ENCODE data around the gene PPP1R14D.

Gene PPP1R14D, protein sequence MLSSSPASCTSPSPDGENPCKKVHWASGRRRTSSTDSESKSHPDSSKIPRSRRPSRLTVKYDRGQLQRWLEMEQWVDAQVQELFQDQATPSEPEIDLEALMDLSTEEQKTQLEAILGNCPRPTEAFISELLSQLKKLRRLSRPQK

DNA sequence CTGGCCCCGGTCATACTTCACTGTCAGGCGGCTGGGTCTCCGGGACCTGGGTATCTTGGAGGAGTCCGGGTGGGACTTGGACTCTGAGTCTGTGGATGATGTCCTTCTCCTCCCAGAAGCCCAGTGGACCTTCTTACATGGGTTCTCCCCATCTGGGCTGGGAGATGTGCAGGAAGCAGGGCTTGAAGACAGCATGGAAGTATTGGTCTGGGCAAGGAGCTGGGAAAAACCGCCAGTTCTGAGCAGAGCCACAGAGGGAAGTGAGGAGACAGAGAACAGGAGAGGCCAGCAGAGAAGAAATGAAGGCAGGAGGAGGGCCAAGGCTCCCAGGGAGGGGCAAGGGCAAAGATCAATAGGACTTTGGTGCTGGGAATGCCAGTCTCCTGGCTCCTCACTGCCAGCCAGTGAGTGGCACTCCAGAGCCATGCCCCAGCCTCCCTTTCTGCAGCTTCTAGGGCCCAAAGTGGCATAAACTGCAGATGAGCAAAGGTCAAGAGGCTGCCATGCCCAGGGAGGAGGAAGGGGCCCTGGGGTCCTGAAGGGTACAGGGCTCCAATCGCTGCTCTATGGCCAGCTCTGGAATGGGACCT is at the start of gene PPP1R14D:
Gene PPP1R14D, minus strand, starts transcription at position 262 of the 590 bp plus-strand sequence. Its CDS starts 67 bp downstream, at position 195.
- H3K36me3 ChIP-seq (ENCODE audit: control insufficient read depth, insufficient read depth, low read length), result no peaks in the 10 kb centered on the region
- H3K9ac ChIP-seq (ENCODE audit: low read depth, low read length), result no peak within 1 kb of the TSS

DNA sequence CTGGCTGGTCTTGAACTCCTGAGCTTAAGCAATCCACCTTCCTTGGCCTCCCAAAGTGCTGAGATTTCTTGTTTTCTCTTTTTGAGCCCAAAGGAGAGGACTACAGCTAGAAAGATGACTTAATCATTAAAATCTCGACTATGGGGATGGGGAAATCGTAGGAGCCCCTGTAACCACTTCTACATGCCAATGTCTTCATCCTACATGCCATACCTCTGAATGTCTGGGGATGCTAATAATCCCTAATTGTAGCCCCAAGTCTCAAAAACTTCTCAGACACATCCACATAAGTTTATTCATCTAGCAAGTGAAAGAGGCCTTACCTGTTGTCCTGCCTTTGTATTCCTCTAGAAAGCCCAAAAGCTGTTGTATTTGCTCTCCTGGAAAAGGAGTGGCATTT is 49.2 kb upstream of the PPP1R14D start:
- H3K4me1 ChIP-seq (ENCODE audit: control insufficient read depth, insufficient read depth, low read length), result peaks cover 8% of the 10 kb centered on the region
- H3K27me3 ChIP-seq (ENCODE audit: control insufficient read depth, insufficient read depth, low read length), result no peaks in the 10 kb centered on the region
- no peak overlapping the region for H3K9ac ChIP-seq (ENCODE audit: low read depth, low read length)
- H3K4me3 ChIP-seq (ENCODE audit: low read depth, low read length), result no peak overlapping the region
- H3K27ac ChIP-seq (ENCODE audit: low read depth, low read length), result no peak overlapping the region
- H3K9me3 ChIP-seq (ENCODE audit: control insufficient read depth, insufficient read depth, low read length), result no peaks in the 10 kb centered on the region
- no peaks in the 10 kb centered on the region for H3K36me3 ChIP-seq (ENCODE audit: control insufficient read depth, insufficient read depth, low read length)

More for the DNA sequence above, at the start of gene PPP1R14D:
- H3K4me1 ChIP-seq (ENCODE audit: control insufficient read depth, insufficient read depth, low read length), result no peaks in the 10 kb centered on the region
- H3K9me3 ChIP-seq (ENCODE audit: control insufficient read depth, insufficient read depth, low read length), result no peaks in the 10 kb centered on the region
- no peaks in the 10 kb centered on the region for H3K27me3 ChIP-seq (ENCODE audit: control insufficient read depth, insufficient read depth, low read length)
- no peak within 1 kb of the TSS for H3K27ac ChIP-seq (ENCODE audit: low read depth, low read length)
- H3K4me3 ChIP-seq (ENCODE audit: low read depth, low read length), result no peak within 1 kb of the TSS

DNA sequence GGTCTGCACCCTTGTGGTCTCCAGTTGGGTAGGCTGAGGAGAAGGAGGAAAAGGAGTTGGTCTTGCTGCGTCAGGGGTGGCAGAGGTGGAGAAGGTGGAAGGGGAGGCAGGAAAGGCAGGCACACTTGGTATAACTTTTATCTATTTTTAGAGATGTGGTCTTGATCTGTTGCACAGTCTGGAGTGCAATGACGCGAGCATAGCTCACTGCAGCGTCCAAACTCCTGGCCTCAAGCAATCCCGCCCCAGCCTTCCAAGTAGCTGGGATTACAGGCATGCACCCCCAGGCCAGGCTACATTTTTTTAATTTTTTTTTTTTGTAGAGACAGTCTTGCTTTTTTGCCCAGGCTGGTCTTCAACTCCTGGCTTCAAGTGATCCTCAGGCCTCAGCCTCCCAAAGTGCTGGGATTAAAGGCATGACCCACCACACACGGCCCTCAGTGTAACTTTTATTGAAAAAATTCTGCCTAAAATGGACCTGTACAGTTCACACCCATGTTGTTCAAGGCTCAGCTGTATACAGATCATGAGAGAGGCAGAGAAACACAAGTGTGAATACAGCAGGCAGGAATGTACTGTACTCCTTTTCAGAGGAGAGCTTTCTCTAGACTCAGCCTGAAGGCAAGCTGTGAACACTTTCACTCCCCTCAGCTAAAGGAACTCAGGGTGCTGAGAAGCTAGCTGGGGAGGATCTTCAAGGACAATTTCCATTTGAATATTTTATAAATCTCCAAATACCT is 47.7 kb upstream of the PPP1R14D start:
- peaks cover 21% of the 10 kb centered on the region for H3K4me1 ChIP-seq (ENCODE audit: control insufficient read depth, insufficient read depth, low read length)
- no peaks in the 10 kb centered on the region for H3K27me3 ChIP-seq (ENCODE audit: control insufficient read depth, insufficient read depth, low read length)
- no peak overlapping the region for H3K27ac ChIP-seq (ENCODE audit: low read depth, low read length)
- no peaks in the 10 kb centered on the region for H3K9me3 ChIP-seq (ENCODE audit: control insufficient read depth, insufficient read depth, low read length)
- H3K4me3 ChIP-seq (ENCODE audit: low read depth, low read length), result no peak overlapping the region
- no peak overlapping the region for H3K9ac ChIP-seq (ENCODE audit: low read depth, low read length)
- no peaks in the 10 kb centered on the region for H3K36me3 ChIP-seq (ENCODE audit: control insufficient read depth, insufficient read depth, low read length)

DNA sequence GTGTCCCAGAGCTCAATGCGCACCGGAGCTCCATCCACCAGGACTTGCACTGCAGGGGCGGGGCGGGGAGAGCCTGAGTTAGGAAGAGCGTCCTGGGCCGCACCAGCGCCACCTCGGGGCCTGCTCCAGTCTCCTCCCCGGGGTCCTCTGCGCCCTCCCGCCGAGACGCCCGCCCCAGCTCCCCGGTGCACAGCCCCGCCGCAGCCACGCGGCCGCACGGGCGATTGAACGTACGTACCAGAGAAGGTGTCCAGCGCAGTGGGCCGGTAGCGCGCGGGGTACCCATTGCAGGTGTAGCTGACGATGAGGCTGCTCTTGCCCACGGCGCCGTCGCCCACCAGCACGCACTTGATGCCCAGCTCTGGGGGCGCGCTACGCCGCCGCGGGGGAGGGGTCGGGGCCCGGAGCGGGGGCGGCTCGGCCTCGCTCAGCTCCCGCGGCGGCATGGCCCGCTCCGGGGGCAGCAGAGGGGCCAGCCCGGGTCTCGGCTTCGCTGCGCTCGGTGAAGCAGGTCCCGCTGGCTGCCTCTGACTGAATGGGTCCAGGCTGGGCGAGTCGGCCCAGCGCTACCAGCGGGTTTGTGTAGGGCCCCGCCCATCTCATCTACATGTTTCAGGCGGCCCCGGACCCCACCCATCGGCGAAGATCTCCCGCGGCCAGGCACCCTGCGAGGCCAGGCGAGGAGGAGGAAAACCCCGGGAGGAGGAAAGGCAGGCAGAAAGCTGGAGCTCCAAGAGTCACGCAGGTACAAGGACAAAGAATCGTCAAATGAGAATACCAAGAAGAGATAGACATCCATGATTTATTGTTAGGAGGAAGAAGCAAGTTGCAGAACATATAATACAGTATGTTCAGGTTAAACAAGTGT is 45.4 kb upstream of the PPP1R14D start, which contains the start of gene RHOV:
Gene RHOV, minus strand, starts transcription at position 541 of the 868 bp plus-strand sequence. Its CDS starts 95 bp downstream, at position 446.
- Histone ChIP-seq H3K4me1 (ENCODE audit: control insufficient read depth, insufficient read depth, low read length) (peaks cover 21% of the 10 kb centered on the region), H3K27me3 (ENCODE audit: control insufficient read depth, insufficient read depth, low read length) (no peaks in the 10 kb centered on the region), H3K9ac (ENCODE audit: low read depth, low read length) (peak within 1 kb of the TSS; percentile 39; the same call in 1 of the 2 replicates), H3K27ac (ENCODE audit: low read depth, low read length) (no peak within 1 kb of the TSS), H3K4me3 (ENCODE audit: low read depth, low read length) (peak within 1 kb of the TSS; percentile 79), H3K36me3 (ENCODE audit: control insufficient read depth, insufficient read depth, low read length) (no peaks in the 10 kb centered on the region), H3K9me3 (ENCODE audit: control insufficient read depth, insufficient read depth, low read length) (no peaks in the 10 kb centered on the region)

DNA sequence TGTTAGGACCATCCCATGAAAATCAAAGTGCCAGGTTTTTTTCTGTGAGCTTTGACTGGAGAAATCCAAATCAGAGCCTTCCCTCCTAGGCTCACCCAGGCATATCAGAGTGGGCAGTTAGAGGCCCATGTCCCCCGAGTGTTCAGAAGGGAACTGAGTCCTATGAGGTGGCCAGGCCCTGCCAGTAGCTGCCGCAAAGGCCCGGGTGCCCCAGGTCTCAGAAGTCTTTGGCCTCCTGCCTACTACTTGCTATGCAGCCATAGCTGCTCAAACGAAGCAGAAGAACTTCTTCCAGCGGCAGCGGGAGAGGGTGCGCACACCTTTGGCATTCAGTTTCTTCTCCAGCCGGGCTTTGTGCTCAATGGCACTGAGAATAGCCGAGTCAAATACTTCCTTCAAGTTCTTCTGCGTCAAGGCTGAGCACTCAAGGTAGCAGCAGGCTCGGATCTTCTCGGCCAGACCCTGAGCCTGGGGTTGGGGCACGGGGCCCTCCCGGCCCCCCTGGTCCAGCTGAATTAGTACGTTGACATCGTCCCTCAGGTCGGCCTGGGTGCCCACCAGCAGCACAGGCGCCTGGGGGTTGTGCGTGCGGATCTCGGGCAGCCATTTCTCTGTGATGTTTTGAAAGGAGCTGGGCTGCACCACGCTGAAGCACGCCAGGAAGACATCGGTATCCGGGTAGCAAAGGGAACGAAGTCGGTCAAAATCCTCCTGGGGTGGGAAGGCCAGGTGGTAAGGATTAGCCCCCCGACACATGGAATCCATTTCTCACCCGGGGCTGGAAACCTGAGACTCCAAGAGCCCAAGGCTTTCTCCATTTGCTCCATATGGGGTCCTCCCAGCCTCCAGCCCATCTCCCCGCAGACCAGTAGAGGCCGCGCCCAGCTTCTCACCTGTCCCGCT is 44.5 kb upstream of the PPP1R14D start:
- H3K9ac ChIP-seq (ENCODE audit: low read depth, low read length), result no peak overlapping the region
- H3K27ac ChIP-seq (ENCODE audit: low read depth, low read length), result no peak overlapping the region
- no peaks in the 10 kb centered on the region for H3K9me3 ChIP-seq (ENCODE audit: control insufficient read depth, insufficient read depth, low read length)
- H3K4me1 ChIP-seq (ENCODE audit: control insufficient read depth, insufficient read depth, low read length), result peaks cover 21% of the 10 kb centered on the region
- H3K4me3 ChIP-seq (ENCODE audit: low read depth, low read length), result peak overlapping the region; percentile 79
- no peaks in the 10 kb centered on the region for H3K36me3 ChIP-seq (ENCODE audit: control insufficient read depth, insufficient read depth, low read length)
- no peaks in the 10 kb centered on the region for H3K27me3 ChIP-seq (ENCODE audit: control insufficient read depth, insufficient read depth, low read length)

DNA sequence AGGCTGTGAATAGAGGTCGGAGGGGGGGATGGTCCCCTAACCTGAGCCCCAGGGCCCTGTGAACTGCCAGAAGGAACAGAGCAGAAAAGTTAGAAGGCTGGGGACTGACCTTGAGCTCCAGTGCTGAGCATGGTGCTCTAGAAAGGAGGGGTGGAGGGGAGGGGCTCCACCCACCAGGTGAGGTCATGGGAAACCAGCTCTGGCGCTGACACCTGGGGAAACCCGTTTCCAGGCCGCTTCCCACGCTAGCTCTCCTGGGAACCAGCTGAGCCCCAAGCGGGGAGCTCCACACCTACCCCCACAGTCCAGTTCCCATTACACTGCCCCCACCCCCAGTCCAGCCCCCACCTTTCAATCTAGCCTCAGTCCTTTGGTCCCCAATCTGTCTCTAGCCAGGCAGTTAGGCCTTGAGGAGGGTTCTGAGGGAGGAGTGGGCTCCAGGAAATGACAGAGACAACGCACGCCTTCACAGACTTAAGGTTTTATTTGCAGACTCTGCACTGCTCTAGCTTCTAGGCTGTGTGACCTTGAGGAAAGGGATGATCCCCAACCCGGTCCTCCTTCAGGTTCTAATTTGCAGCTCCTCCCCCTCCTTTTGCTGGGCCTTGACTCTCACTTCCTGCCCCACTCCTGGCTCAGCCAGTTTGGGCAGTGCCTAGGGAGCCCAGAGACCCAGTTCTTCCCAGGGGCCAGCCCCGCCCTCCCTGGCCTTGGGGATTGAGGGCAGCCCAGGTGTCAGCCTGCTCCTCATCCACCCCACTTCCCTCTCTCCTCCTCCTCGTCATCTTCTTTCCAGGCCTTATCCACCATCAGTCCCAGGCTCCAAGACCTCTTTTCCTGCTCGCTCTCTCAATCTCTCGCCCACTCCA is 43.5 kb upstream of the PPP1R14D start:
- H3K27ac ChIP-seq (ENCODE audit: low read depth, low read length), result peak overlapping the region; percentile 66
- H3K9ac ChIP-seq (ENCODE audit: low read depth, low read length), result no peak overlapping the region
- peaks cover 21% of the 10 kb centered on the region for H3K4me1 ChIP-seq (ENCODE audit: control insufficient read depth, insufficient read depth, low read length)
- H3K4me3 ChIP-seq (ENCODE audit: low read depth, low read length), result no peak overlapping the region
- H3K9me3 ChIP-seq (ENCODE audit: control insufficient read depth, insufficient read depth, low read length), result no peaks in the 10 kb centered on the region
- H3K27me3 ChIP-seq (ENCODE audit: control insufficient read depth, insufficient read depth, low read length), result no peaks in the 10 kb centered on the region
- H3K36me3 ChIP-seq (ENCODE audit: control insufficient read depth, insufficient read depth, low read length), result no peaks in the 10 kb centered on the region

DNA sequence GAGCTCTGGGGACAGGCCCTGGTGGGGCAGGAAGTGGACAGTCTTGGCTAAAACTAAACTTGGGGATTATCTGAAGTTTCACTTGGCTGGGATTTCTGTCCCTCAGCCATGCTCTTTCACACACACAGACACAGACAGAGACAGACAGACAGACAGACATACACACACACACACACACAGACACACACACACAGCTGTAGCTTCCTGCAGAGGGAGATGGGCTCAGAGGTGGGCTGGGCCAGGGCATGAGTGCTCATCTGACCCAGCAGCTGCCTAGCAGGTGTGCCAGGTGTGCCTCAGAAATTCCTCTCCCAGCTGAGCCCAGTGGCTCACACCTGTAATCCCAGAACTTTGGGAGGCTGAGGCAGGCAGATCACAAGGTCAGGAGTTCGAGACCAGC is 42.2 kb upstream of the PPP1R14D start:
- Histone ChIP-seq H3K4me1 (ENCODE audit: control insufficient read depth, insufficient read depth, low read length) (peaks cover 21% of the 10 kb centered on the region), H3K27me3 (ENCODE audit: control insufficient read depth, insufficient read depth, low read length) (no peaks in the 10 kb centered on the region), H3K4me3 (ENCODE audit: low read depth, low read length) (no peak overlapping the region), H3K36me3 (ENCODE audit: control insufficient read depth, insufficient read depth, low read length) (no peaks in the 10 kb centered on the region), H3K27ac (ENCODE audit: low read depth, low read length) (no peak overlapping the region), H3K9ac (ENCODE audit: low read depth, low read length) (no peak overlapping the region), H3K9me3 (ENCODE audit: control insufficient read depth, insufficient read depth, low read length) (no peaks in the 10 kb centered on the region)

DNA sequence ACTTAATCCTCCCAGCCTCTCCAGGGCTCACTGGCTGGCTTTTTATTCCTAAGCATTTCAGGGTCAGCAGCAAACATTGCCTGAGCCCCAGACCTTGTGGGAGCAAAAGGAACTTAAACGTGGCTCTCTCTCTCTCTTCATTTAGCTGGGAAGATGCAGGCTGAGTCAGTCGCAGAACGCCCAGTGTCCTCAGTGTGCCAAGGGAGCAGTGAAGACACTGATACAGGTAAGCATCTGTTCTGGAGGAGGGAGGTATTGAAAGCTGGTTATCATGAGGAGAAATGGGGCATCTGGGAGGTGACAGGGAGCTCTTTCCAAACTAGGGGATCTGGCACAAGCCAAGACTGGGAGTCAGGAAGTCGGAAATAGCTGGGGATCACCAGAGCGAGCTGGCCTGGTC is 41.2 kb upstream of the PPP1R14D start:
- no peaks in the 10 kb centered on the region for H3K27me3 ChIP-seq (ENCODE audit: control insufficient read depth, insufficient read depth, low read length)
- peaks cover 21% of the 10 kb centered on the region for H3K4me1 ChIP-seq (ENCODE audit: control insufficient read depth, insufficient read depth, low read length)
- H3K27ac ChIP-seq (ENCODE audit: low read depth, low read length), result no peak overlapping the region
- H3K9ac ChIP-seq (ENCODE audit: low read depth, low read length), result no peak overlapping the region
- H3K36me3 ChIP-seq (ENCODE audit: control insufficient read depth, insufficient read depth, low read length), result no peaks in the 10 kb centered on the region
- H3K9me3 ChIP-seq (ENCODE audit: control insufficient read depth, insufficient read depth, low read length), result no peaks in the 10 kb centered on the region
- no peak overlapping the region for H3K4me3 ChIP-seq (ENCODE audit: low read depth, low read length)

DNA sequence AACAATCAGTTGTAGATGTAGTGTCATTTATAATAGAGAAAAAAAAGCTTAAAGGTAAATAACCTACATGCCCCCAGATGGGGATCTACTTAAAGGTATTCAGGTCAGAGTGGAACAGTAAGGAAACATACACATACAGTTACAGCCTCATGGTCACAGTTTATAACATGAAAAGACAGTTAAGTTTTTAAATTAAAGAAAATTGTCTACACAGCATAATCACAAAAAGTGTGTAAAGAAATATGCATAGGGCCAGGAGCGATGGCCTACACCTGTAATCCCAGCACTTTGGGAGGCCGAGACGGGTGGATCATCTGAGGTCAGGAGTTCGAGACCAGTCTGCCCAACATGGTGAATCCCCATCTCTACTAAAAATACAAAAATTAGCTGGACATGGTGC is 38.7 kb upstream of the PPP1R14D start:
- Histone ChIP-seq H3K9me3 (ENCODE audit: control insufficient read depth, insufficient read depth, low read length) (no peaks in the 10 kb centered on the region), H3K27ac (ENCODE audit: low read depth, low read length) (no peak overlapping the region), H3K36me3 (ENCODE audit: control insufficient read depth, insufficient read depth, low read length) (no peaks in the 10 kb centered on the region), H3K27me3 (ENCODE audit: control insufficient read depth, insufficient read depth, low read length) (no peaks in the 10 kb centered on the region), H3K4me3 (ENCODE audit: low read depth, low read length) (no peak overlapping the region), H3K4me1 (ENCODE audit: control insufficient read depth, insufficient read depth, low read length) (peaks cover 8% of the 10 kb centered on the region; the same call in 1 of the 2 replicates), H3K9ac (ENCODE audit: low read depth, low read length) (no peak overlapping the region)
